Natural killer cell (primary cell): ENCODE results near the gene OR1B1. TPM values are rescaled to one million over a fixed set of nuclear protein-coding genes. Genes with fewer than 3 reads are reported as not detected.

Experiments
- ATAC-seq, 3 donors: fragments of 150-1000 bp in 2 of 3; fragments of 200-7000 bp in 1 of 3; cut with Tn5 transposase; 1 replicate in 1 of 3; 2 replicates in 2 of 3; pipeline ENCODE4 v1.10.0; 2021; ENCODE audit warnings: mild to moderate bottlenecking in 2 of 3, moderate library complexity in 2 of 3
- DNase-seq, 2 donors: peaks; one replicate each; pipeline versions ENCODE4 v3.0.0 to v3.0.0-alpha.2; 2013 to 2021; ENCODE audit warnings: mixed read lengths in 1 of 2
- H3K27ac ChIP-seq: one replicate; pipeline ENCODE4 v1.5.1; 2013; ENCODE audit warnings: mild to moderate bottlenecking, low read length
- H3K27me3 ChIP-seq: one replicate; pipeline ENCODE4 v1.6.1; 2013; ENCODE audit warnings: low read length; ENCODE audit not compliant: control insufficient read depth, insufficient read depth
- H3K36me3 ChIP-seq: one replicate; pipeline ENCODE4 v1.6.1; 2013; ENCODE audit warnings: low read length; ENCODE audit not compliant: control insufficient read depth, insufficient read depth
- H3K4me1 ChIP-seq: one replicate; pipeline ENCODE4 v1.6.1; 2013; ENCODE audit warnings: low read length; ENCODE audit not compliant: control insufficient read depth, insufficient read depth
- H3K4me3 ChIP-seq: one replicate; pipeline ENCODE4 v1.5.1; 2013; ENCODE audit warnings: low read length
- H3K9me3 ChIP-seq: one replicate; pipeline ENCODE4 v1.6.1; 2013; ENCODE audit warnings: low read length; ENCODE audit not compliant: control insufficient read depth, insufficient read depth
- H3K27ac Mint-ChIP-seq, 2 donors: one replicate each; pipeline ENCODE4 v1.8.0; 2022; ENCODE audit warnings: mild to moderate bottlenecking in 2 of 2, mixed read lengths in 2 of 2, moderate library complexity in 1 of 2
- H3K27me3 Mint-ChIP-seq, 2 donors: one replicate each; pipeline ENCODE4 v1.8.0; 2022; ENCODE audit warnings: low read depth in 2 of 2, mixed read lengths in 2 of 2
- H3K36me3 Mint-ChIP-seq: one replicate; pipeline ENCODE4 v1.8.0; 2022; ENCODE audit warnings: mixed read lengths
- H3K4me1 Mint-ChIP-seq, 2 donors: one replicate each; pipeline ENCODE4 v1.8.0; 2022; ENCODE audit warnings: mixed read lengths in 2 of 2
- H3K4me3 Mint-ChIP-seq: one replicate; pipeline ENCODE4 v1.8.0; 2022; ENCODE audit warnings: mild to moderate bottlenecking, moderate library complexity, mixed read lengths
- H3K9me3 Mint-ChIP-seq, 2 donors: one replicate each; pipeline ENCODE4 v1.8.0; 2022; ENCODE audit warnings: mixed read lengths in 2 of 2
- CTCF ChIP-seq: fragments of 200-600 bp; IDR thresholded peaks from one replicate; pipeline ENCODE4 v1.8.0; 2022; ENCODE audit warnings: antibody characterized with exemption
- WGBS: methylation state at CpG from one replicate; pipeline ENCODE4 v1.1.7; 2013; ENCODE audit warnings: missing lambda C conversion rate; ENCODE audit not compliant: insufficient coverage; 5-methylcytosine and 5-hydroxymethylcytosine counted together
- intact Hi-C: fragments of 100-400 bp; cut with micrococcal nuclease; formaldehyde crosslinking; loops from one replicate; pipeline ENCODE4 v1.14.2; 2022
- total RNA-seq, 4 donors: library from RNA; stranded (reverse); fragments of 120-200 nt in 1 of 4; gene quantifications; one replicate each; pipeline versions ENCODE4 v1.2.3 to v1.2.4, GENCODE V29; 2013 to 2022

OR1B1 gene
- 1 to 10 TPM in 1 of 3 donors, under 1 TPM in 1, not detected in 1; 0.75 to 1.1 TPM for total RNA-seq
- not detected for total RNA-seq (2013)

- Histone ChIP-seq H3K36me3 (no peaks in the 10 kb centered on the region), H3K4me1 (no peaks in the 10 kb centered on the region), H3K27me3 (no peaks in the 10 kb centered on the region), H3K4me3 (no peak within 1 kb of the TSS), H3K9me3 (no peaks in the 10 kb centered on the region), H3K27ac (no peak within 1 kb of the TSS)
- no peaks in the 10 kb centered on the region for H3K36me3 Mint-ChIP-seq
- H3K27me3 Mint-ChIP-seq, result peaks cover 7 to 10% of the 10 kb centered on the region in 2 donors
- WGBS, result 90% methylated on average over 2 of the region's 3 CpGs
- DNase-seq (no peak), ATAC-seq (no peak)
- no peak for TF ChIP-seq CTCF
- H3K9me3 Mint-ChIP-seq, result no peaks in the 10 kb centered on the region
- no peaks in the 10 kb centered on the region for H3K4me1 Mint-ChIP-seq
- H3K27ac Mint-ChIP-seq, result no peak within 1 kb of the TSS
- intact Hi-C loops, result no loop called here
- no peak within 1 kb of the TSS for H3K4me3 Mint-ChIP-seq
Observed at GRCh38 chr9:122657527-122657926, at the start of gene OR1B1. Gene OR1B1 (minus strand): TSS chr9:122657627.

GRCh38 chr9:122695696-122696095 lies 38.3 kb upstream of the OR1B1 start:
- Histone ChIP-seq H3K4me3 (no peak overlapping the region), H3K36me3 (no peaks in the 10 kb centered on the region), H3K27me3 (no peaks in the 10 kb centered on the region), H3K4me1 (no peaks in the 10 kb centered on the region), H3K9me3 (peaks cover 3% of the 10 kb centered on the region), H3K27ac (no peak overlapping the region)
- H3K27ac Mint-ChIP-seq, result no peak overlapping the region
- intact Hi-C loops, result no loop called here
- H3K4me1 Mint-ChIP-seq, result no peaks in the 10 kb centered on the region
- peaks cover 8 to 11% of the 10 kb centered on the region in 2 donors for H3K9me3 Mint-ChIP-seq
- peaks cover 20% of the 10 kb centered on the region for H3K36me3 Mint-ChIP-seq
- DNase-seq (no peak), ATAC-seq (no peak)
- 100% methylated on average over 1 of the region's 1 CpG for WGBS
- H3K4me3 Mint-ChIP-seq, result no peak overlapping the region
- TF ChIP-seq CTCF, result no peak
- peaks cover under 1 to 3% of the 10 kb centered on the region in 2 donors for H3K27me3 Mint-ChIP-seq

- Histone ChIP-seq H3K4me1 (no peaks in the 10 kb centered on the region), H3K9me3 (peaks cover 20% of the 10 kb centered on the region), H3K4me3 (no peak overlapping the region), H3K36me3 (no peaks in the 10 kb centered on the region), H3K27ac (no peak overlapping the region), H3K27me3 (no peaks in the 10 kb centered on the region)
- H3K4me1 Mint-ChIP-seq, result no peaks in the 10 kb centered on the region
- intact Hi-C loops, result no loop called here
- DNase-seq (no peak), ATAC-seq (no peak)
- no peak for TF ChIP-seq CTCF
- H3K4me3 Mint-ChIP-seq, result no peak overlapping the region
- H3K27ac Mint-ChIP-seq, result no peak overlapping the region
- peaks cover 26% of the 10 kb centered on the region for H3K36me3 Mint-ChIP-seq
- peaks cover 4 to 6% of the 10 kb centered on the region in 2 donors for H3K27me3 Mint-ChIP-seq
- H3K9me3 Mint-ChIP-seq, result peaks cover 14 to 29% of the 10 kb centered on the region in 2 donors
Observed at GRCh38 chr9:122684851-122685250, 27.4 kb upstream of the OR1B1 start.

GRCh38 chr9:122672481-122672880 lies 15.1 kb upstream of the OR1B1 start:
- Histone ChIP-seq H3K36me3 (no peaks in the 10 kb centered on the region), H3K4me1 (no peaks in the 10 kb centered on the region), H3K27me3 (no peaks in the 10 kb centered on the region), H3K9me3 (peaks cover 12% of the 10 kb centered on the region), H3K4me3 (no peak overlapping the region), H3K27ac (no peak overlapping the region)
- DNase-seq (no peak), ATAC-seq (no peak)
- Mint-ChIP-seq H3K36me3 (no peaks in the 10 kb centered on the region), H3K4me1 (no peaks in the 10 kb centered on the region), H3K9me3 (peaks cover 9 to 16% of the 10 kb centered on the region in 2 donors), H3K27me3 (peaks cover 0 to 3% of the 10 kb centered on the region in 2 donors), H3K4me3 (no peak overlapping the region), H3K27ac (no peak overlapping the region)
- no peak for TF ChIP-seq CTCF
- 91% methylated on average over 1 of the region's 2 CpGs for WGBS
- intact Hi-C loops, result no loop called here
